ENCODE results near the gene AFAP1.

The AFAP1 gene

DNA sequence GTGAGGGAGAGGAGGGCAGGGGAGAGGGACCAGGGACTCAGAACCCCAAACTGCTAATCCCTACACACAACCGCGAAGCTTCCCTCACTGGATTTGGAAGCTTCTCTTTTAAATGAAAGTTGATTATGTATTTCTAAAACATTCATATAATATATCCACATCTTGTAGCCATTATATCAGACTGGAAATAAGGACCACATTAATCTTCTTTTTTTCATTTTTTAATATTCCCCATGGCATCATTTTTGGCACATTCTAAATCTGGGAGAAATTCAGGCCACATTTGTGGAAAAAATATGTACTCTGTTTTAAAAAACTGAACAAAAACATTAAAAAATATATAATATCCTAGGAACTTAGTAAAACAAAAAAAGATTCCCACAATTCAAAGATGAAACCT lies 97.8 kb downstream of the AFAP1 start:
- no peak for DNase-seq (ENCODE audit: low spot score)

- no peak for DNase-seq (ENCODE audit: low spot score)
Observed at GRCh38 chr4:7841071-7841470, 98.6 kb downstream of the AFAP1 start.

GRCh38 chr4:7839856-7840255 lies 99.8 kb downstream of the AFAP1 start:
- no peak for DNase-seq (ENCODE audit: low spot score)

GRCh38 chr4:7838136-7838782 lies 101.4 kb downstream of the AFAP1 start:
- no peak for DNase-seq (ENCODE audit: low spot score)

- DNase-seq (ENCODE audit: low spot score): no peak
Observed at GRCh38 chr4:7837597-7838135, 102.0 kb downstream of the AFAP1 start.

- DNase-seq (ENCODE audit: low spot score): no peak
Observed at GRCh38 chr4:7831858-7832730, 107.6 kb downstream of the AFAP1 start.

- DNase-seq (ENCODE audit: low spot score): peak; percentile 76
Observed at GRCh38 chr4:7831330-7831729, 108.3 kb downstream of the AFAP1 start.

GRCh38 chr4:7830747-7831146 lies 108.9 kb downstream of the AFAP1 start:
- no peak for DNase-seq (ENCODE audit: low spot score)

DNA sequence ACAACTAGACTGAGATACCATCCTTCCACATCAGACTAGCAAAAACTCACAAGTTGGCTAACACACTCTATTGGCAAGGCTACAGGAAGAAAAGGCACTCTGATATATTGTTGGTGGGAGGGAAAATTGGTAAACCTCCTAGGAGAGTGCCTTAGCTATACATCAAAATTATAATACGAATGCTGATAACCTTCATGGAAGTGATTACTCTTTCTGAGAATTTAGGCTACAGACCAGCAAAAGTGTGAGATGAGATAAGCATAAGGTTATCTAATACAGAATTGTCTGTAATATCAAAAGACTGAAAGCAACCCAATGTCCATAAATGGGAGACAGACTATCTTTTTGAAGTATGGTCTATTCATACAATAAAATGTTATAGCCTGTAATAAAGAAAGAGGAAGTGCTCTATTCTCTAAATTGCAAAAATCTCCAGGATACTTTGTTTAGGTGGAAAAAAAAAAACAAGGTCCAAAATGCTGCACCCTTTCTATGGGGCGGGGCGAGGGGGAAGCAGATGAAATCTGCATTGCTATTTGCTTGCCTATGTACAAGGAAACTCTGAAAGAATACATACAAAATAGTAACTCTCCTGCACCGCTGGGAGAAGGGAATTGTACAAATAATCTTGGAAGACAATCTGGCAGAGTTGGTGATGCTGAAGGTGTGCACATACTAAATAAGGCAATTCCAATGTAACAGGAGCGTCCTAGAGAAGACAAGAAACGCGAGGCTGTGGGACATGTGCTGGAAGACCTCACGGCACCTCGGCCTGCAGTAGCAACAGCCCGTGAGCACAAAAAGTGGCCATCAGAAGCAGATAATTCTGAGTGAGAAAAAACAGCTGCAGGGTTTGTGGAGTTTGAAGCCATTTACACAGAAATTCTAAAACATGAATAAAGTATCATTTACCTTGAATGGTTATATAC lies 109.7 kb downstream of the AFAP1 start:
- peak; percentile 64 for DNase-seq (ENCODE audit: low spot score)

DNA sequence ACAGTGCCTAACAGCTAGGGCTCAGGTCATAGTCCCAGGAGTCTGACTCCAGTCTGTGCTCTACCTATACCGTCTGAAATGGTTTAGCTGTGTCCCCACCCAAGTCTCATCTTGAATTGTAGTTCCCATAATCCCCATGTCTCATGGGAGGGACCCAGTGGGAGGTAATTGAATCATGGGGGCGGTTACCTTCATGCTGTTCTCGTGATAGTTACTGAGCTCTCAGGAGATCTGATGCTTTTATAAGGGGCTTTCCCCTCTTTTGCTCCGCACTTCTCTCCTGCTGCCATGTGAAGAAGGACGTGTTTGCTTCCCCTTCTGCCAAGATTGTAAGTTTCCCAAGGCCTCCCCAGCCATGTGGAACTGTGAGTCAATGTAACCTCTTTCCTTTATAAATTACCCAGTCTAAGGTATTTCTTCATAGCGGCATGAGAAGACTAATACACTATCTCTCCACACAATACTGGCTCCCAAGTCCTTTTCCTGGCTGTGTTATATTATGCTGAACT lies 110.8 kb downstream of the AFAP1 start:
- peak; percentile 36 for DNase-seq (ENCODE audit: low spot score)

- DNase-seq (ENCODE audit: low spot score): peak; percentile 88
Observed at GRCh38 chr4:7828011-7828720, 111.5 kb downstream of the AFAP1 start.

GRCh38 chr4:7827566-7827965 lies 112.1 kb downstream of the AFAP1 start:
- no peak for DNase-seq (ENCODE audit: low spot score)

GRCh38 chr4:7826909-7827306 lies 112.8 kb downstream of the AFAP1 start:
- no peak for DNase-seq (ENCODE audit: low spot score)

DNA sequence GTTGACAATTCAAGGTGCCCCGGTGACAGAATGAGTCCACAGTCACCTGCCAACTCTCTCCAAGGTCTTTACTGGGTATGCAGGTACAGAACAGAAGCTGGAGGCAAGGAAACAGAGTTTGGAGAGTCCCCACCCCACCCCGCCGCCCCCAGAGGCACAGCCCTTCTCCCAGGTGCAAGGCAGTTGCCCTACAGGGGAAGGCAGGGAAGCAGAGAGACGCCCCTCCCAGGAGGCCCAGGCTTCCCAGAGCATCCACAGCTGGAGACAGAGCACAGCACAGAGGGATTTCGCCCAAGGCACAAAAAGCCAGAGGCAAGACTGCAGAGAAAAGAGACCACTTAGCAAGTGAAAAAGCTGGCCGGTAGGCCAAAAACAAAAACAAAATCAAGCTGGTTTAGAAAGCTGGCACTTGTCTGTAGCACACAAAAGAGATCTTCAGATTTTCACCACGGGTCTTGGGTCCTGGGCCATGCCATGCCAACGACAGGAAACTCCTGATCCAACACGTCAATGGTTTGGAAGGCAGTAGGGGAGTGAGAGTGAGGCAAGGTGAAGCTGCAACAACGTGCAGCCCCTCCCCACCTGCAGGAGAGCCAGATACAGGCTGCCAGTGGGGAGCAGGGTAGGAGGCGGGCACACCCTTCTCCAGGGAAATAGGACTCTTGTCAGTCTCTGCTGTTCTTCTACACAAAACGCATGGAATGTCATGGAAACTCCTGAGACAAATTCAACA lies 113.3 kb downstream of the AFAP1 start:
- DNase-seq (ENCODE audit: low spot score): no peak

GRCh38 chr4:7824218-7824617 lies 115.4 kb downstream of the AFAP1 start:
- no peak for DNase-seq (ENCODE audit: low spot score)

- no peak for DNase-seq (ENCODE audit: low spot score)
Observed at GRCh38 chr4:7823416-7823824, 116.2 kb downstream of the AFAP1 start.

DNA sequence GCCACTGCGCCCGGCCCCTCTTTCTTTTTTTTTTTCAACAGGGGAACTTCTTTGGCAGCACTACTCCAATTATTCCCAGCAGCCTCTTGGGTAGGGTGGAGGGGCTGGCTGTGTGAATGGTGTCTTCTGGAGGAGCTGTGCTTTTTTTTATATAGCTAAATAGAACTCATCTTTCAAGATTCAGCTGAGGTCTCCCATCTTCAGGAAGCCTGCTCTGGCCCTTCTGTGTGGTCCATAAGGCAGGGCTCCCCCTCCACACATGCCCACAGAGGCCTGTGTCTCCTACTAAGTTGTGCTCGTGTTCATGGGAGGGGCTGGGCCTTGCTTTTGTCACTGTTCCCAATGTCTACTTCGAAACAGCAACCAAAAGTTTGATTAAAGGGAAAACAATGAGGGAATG lies 116.8 kb downstream of the AFAP1 start:
- DNase-seq (ENCODE audit: low spot score): no peak

DNA sequence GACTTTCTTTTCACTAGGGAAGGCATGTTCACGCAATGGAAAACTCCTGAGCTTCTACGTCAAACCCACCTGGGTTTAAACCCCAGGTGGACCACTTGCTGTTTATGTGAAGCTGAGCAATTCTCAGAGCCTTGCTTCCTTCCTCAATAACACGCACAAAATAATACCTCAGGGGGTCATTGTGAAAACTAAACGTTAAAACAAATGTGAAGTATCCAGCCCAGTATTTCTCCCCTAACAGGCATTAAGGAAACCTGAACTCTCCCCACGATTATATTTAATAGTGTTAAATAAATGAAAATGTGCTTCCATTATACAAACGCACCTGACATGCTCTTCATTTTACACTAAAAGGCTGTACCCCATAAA lies 117.5 kb downstream of the AFAP1 start:
- DNase-seq (ENCODE audit: low spot score): no peak

GRCh38 chr4:7821245-7822136 lies 118.2 kb downstream of the AFAP1 start:
- no peak for DNase-seq (ENCODE audit: low spot score)
